Left cardiac atrium (tissue), 4 donors: Measurements from ENCODE around the gene PLXDC1. TPM values are rescaled to one million over a fixed set of nuclear protein-coding genes. Genes with fewer than 3 reads are reported as not detected.

Source experiments
- ATAC-seq, 2 donors: fragments of 200-7000 bp; cut with Tn5 transposase; one replicate each; pipeline ENCODE4 v1.9.1; 2020; ENCODE audit warnings: mild to moderate bottlenecking in 2 of 2, moderate library complexity in 2 of 2
- DNase-seq: peaks from one replicate; pipeline ENCODE4 v3.0.0-alpha.2; 2020
- intact Hi-C, 2 donors: fragments of 100-400 bp; cut with DNase I; formaldehyde crosslinking; loops; one replicate each; pipeline versions ENCODE4 v1.14.1 to v1.15.1; 2022 to 2023
- long read RNA-seq: library from polyadenylated mRNA; unstranded; transcript quantifications from one replicate; pipeline ENCODE4 v2.0.0, GENCODE V29; 2021
- total RNA-seq, 2 donors: library from RNA; stranded (reverse); fragmentation: NEBNext Ultra II Directional; extraction: Animal tissue kit (Norgen Biotek cat#: 25700); gene quantifications; one replicate each; pipeline ENCODE4 v1.2.1, GENCODE V29; 2021
- donor health status: DM: no; HTN: yes; CAD: no.
- donor health status: DM: no; HTN: yes; CAD: no; lungs with severe emphysema.
- donor health status: DM: yes; HTN: yes; CAD: no.
- donor health status: Dilated cardiomyopathy.

PLXDC1 gene
- 10 to 100 TPM in 1 of 2 donors, 1 to 10 TPM in 1; 7.6 to 18.0 TPM for total RNA-seq
- long read RNA-seq, partial matches to known transcripts, result 0 of 1 reads
- long read RNA-seq, other reads (novel, unspliced or antisense), result 1 of 1 reads

- no peak for ATAC-seq
- intact Hi-C loops, result loop anchor here (5.0 to 10.0 kb wide), 4 partner anchors 84 to 399 kb away; partner anchors contain the start of gene PSMB3 (in 1 of the 2)
Measured at GRCh38 chr17:39151150-39151942, at the start of gene PLXDC1. Gene PLXDC1, minus strand, starts transcription at chr17:39151637. Its CDS starts 200 bp downstream, at chr17:39151437.

DNA sequence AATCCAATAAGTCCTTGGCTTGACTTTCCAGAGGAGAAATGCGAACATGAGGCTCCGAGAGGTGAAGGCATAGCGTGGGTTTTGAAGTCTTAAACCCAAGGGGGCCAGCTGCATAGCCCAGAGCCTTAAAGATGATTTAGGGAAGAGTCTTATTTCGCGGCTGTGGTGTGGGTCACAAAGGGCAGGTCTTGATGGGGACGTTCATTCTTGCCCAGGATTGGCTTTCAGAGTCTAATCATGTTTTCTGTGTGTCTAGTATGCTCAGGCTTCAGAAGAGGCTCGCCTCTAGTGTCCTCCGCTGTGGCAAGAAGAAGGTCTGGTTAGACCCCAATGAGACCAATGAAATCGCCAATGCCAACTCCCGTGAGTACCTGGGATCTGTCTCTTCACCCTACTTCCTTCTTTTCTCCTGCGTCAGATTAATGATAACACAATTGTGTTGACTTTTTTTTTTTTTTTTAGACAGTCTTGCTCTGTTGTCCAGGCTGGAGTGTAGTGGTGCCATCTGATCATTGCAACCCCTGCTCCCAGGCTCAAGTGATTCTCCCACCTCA is 49.6 kb upstream of the PLXDC1 start:
- DNase-seq (no peak), ATAC-seq (no peak)
- intact Hi-C loops, result no loop called here

More at GRCh38 chr17:39151150-39151942, at the start of gene PLXDC1:
- no peak for DNase-seq

DNA sequence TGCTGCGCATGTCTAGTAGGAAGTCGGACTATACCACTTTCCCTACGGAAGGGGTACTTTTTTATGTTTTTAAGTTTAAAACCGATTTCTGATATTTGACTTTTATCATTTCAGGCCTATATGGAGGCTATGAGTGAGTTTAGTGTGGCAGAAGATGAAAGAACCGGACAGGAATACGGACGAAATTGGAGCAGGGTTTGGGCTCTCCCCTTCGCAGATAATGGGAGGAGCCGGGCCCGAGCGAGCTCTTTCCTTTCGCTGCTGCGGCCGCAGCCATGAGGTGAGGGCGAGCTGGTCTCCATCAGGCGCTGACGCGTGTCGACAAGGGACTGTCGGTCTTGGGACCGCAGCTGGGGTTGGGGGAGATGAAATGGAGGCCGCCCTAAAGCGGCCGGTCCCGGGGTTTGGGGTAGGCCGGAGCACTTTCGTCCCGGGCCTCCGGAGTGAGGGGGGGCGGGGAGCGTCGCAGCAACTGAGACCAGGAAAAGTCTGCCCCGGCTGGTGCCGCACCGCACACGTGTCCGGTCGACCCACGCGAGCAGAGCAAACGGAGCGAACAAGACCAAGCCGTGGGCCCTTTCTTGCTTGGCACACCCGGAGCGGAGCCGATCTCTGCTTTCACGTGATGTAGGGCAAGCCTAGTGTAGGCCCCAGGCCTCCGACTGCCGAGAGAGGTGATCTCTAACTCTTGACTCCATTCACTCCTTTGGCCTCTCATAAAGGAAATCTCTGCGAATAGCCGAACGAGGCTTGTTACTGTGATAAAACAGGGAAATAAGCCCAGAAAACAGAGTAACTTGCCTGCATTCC is 48.8 kb upstream of the PLXDC1 start, which contains the start of gene RPL19:
RPL19 (plus strand) TSS at position 214 of the 810 bp plus-strand sequence; CDS start at position 276, 62 bp downstream.
- intact Hi-C loops, result no loop called here

DNA sequence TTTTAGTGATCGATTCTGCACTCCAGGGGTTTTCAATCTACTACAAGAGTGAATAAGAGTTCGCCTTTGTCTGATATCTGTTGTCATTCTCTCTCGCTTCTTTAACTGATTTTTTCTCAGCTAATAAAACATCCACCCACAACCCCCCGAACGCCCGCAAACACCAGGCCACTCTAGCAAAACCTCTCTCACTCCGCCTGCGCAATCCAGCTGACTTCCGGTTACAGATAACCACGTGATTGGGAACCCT is 48.3 kb upstream of the PLXDC1 start:
- intact Hi-C loops, result no loop called here
- ATAC-seq (peak; percentile 74 to 81), DNase-seq (peak; percentile 93)

More for the DNA sequence above, 48.8 kb upstream of the PLXDC1 start, which contains the start of gene RPL19:
- peak; percentile 65 to 74 for ATAC-seq
- peak; percentile 85 for DNase-seq

- DNase-seq (no peak), ATAC-seq (no peak)
- intact Hi-C loops, result no loop called here
Measured at GRCh38 chr17:39198186-39198566, 46.7 kb upstream of the PLXDC1 start.

DNA sequence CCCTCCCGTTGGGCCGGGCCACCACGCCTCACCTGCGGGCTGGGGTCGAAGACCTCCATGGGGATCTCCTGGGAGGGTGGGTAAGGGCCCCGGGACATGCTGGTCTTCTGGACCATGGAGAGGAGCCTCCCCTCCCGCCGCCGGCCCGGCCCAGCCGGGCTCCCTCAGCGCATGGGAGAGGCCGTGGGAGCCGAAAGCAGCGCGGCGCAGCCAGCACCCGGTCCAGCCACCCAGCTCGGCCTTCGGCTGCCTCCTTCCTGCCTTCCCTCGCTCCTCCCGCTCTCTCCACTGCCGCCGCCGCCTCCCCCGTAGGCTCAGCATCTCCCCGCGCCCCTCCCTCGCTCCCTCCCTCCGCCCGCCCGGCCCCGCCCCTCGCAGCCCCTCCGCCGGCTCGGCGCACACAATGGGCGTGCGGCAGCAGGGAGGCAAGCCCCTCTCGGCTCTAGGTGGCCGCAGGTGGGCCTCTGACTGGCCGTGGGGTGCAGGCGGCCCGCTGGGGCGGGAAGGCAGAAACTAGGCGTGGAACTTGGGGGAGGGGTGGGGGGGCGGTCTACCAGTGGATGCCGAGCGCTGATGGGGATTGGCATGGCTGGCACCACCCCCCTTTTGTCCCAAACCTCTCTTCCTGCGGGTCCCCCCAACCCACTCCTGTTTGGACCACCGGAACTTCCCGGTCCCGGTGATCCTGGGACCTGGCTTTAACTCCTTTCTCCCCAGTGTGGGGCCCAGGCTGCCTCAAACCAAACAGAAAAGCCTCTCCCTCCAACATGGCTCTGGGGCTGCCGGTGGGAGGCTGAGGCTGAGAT is 46.1 kb upstream of the PLXDC1 start, which contains the start of gene CACNB1:
CACNB1 (minus strand) TSS at position 290 of the 806 bp plus-strand sequence; CDS start at position 116, 174 bp downstream.
- DNase-seq (peak; percentile 79), ATAC-seq (peak; percentile 65 to 82)
- intact Hi-C loops, result no loop called here

GRCh38 chr17:39196808-39197291 is 45.4 kb upstream of the PLXDC1 start:
- peak in 1 of 2 donors; percentile 2 for ATAC-seq
- DNase-seq, result no peak
- intact Hi-C loops, result no loop called here

DNA sequence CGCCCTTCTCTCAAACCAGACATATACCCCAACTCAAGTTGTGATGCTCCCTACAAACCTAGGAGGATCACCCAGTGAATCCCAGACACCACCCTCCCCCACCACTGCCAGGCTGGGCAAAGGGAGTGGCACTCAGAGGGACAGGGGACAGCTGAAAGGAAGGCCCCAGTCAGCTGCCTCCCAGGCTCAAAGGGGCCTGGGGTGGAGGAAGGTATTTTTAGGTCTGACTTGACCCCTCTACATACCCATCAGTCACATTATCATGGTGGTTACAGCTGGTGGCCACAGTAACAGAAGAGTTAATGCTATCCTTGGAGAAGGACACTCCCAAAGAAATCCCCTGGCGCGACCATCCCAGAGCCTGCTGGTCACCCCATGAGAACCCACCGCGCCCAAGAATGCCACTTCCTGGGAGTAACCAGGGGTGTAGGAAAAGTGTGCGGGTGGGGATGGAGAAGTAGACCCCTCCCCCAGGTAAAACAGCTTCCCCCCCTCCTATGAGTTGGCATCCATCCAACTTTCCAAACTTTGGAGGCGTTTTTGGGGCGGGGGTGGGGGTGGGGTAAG is 44.9 kb upstream of the PLXDC1 start:
- ATAC-seq (no peak), DNase-seq (no peak)
- intact Hi-C loops, result no loop called here

DNA sequence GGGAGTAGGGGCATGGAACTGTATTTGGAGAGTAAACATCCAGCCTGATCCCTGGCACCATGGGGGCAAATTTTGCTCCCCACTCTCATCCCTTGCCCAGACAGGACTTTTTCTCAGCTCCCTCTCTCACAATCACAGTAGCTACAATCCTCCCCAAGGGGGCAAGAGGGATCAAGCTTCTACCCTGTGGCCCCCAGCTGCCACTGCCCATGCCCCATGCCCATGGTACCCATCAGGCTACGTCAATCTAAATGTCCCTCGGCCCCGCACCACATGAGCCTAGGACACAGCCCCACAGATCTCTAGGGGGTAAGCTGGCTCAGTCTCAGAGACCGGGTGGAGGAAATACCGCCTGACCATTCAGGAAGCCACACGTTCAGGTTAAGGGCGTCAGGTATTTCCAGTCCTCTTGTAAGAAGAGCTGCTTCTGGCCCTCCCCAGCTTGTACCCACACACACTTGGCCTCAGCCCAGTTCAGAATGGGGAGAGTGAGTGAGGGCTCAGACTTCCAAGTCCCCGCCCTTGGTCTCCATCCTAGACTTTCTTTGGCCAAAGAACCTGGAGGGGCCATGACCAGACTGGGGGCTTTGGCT is 44.2 kb upstream of the PLXDC1 start:
- DNase-seq, result no peak
- intact Hi-C loops, result no loop called here
- ATAC-seq, result no peak

DNA sequence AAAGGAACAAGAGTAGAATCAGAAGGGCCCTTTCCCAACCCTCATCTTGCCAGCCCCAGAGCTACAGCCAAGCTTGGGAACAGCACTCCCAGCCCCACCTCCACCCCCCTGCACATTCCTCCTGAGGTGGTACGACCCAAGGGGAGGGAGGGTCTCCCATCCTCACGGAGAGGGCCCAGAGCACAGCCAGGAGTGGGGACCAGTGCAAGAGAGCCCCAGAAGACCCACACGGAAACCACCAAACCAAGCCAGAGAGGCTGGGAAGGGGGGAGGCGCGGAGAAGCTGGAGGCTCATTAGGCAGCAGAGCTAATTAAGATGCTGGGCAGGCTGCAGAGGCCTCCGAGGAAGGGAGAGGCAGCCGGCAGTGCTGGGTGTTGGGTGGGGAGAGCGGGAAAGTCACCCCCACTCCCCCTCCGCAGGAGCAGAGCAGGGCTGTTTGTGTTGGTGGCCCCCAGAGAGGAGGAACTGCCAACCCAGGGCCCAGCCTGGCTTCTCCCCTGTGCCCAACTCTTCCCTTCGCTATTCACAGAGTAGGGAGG is 43.6 kb upstream of the PLXDC1 start:
- DNase-seq (no peak), ATAC-seq (no peak)
- intact Hi-C loops, result no loop called here

DNA sequence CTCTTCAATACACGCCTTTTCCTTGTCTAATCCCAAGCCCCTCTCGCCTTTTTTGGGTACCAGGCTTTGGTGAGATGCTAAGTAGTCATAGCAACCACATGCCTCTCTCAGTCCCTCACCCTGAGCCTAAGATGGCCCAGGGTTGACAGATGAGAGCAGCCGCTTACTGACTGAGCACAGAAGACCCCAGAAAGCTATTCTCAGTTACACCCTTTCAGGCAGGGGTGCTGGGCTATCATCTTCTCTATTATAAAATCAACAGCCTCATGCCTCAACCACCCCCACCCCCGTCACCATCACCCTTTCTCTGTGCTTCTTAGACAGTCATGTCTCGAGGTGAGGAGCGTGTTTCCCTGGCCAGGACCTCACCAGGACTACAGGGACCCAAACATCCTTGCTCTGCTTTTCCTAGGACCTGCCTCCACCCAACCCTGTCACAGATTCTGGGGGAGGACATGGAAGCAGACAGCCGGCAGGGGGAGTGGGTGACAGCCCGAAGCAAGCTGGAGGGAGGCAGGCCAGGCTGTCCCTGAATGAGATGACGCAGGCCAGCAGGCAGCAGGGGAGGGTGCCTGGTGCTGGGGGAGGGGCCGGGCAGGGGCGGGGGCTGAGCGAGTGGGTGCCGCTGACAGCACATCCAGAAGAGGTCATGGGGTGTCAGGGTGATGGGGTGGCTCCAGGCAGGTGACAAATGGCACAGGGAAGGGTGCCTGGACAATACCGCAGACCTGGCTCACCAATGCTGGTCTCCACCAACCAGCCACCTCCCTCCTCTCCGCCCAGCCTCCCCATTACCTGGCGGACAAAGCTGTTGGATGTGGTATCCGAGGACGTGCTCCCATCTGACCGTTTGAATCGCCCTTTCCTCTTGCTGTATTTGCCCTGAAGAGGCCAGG is 42.9 kb upstream of the PLXDC1 start:
- intact Hi-C loops, result no loop called here
- ATAC-seq, result peak; percentile 39 to 54

DNA sequence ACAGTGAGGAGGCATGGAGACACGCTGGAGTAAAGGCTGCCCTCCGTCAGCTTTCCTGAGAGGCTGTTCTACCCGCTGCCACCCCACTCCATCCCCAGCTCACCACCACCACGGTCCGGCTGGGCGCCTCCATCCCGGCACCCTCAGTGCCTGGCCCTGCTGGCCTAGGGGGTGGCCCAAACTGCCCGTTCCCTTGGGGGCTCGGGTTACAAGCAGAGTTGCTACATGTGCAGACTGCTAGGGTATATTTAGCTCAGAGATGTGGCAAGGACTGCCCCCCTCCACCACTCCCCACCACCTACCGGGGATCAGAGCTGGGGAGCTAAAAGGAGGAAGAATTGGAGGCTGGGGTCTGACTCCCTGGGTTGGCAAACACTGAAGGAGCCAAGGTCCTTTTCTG is 41.9 kb upstream of the PLXDC1 start:
- DNase-seq, result no peak
- intact Hi-C loops, result no loop called here
- no peak for ATAC-seq

More for the DNA sequence above, 42.9 kb upstream of the PLXDC1 start:
- DNase-seq, result peak; percentile 79

DNA sequence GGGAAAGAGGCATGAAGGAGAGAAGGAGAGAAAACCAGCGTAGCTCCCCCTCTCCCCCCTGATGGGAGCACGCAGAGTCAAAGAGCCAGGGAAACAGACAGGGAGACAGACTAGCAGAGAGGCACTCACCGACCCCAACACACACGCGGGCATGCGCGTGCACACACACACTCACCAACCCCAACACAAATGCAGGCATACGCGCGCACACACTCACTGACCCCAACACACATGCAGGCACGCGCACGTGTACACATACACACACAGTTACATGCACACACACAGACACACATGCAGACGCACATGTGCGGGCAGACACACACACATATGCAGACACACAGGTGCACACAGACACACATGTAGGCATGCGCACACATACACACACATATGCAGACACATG is 41.5 kb upstream of the PLXDC1 start:
- ATAC-seq, result no peak
- intact Hi-C loops, result no loop called here
- no peak for DNase-seq

- DNase-seq, result no peak
- no peak for ATAC-seq
- intact Hi-C loops, result no loop called here
Measured at GRCh38 chr17:39191750-39192510, 40.5 kb upstream of the PLXDC1 start.

GRCh38 chr17:39187152-39187830 is 35.9 kb upstream of the PLXDC1 start:
- DNase-seq (no peak), ATAC-seq (no peak)
- intact Hi-C loops, result no loop called here
